HL-60 (cell line): Measurements from ENCODE around the gene GHRL.

Experiments used
- DNase-seq, 2 experiments: peaks; one replicate each; pipeline ENCODE4 v3.0.0-alpha.2; 2010 to 2020; ENCODE audit warnings: low read depth in 1 of 2, low spot score in 1 of 2
- H3K27ac ChIP-seq: fragments of 250-450 bp; sonication (Bioruptor Pico); replicated peaks from 2 replicates; pipeline ENCODE4 v1.5.1; 2020; ENCODE audit warnings: mild to moderate bottlenecking, moderate library complexity
- H3K27me3 ChIP-seq: fragments of 250-450 bp; sonication (Bioruptor Pico); 2 replicates; pipeline ENCODE4 v1.5.1; 2021; ENCODE audit warnings: mild to moderate bottlenecking, moderate library complexity; ENCODE audit not compliant: insufficient read depth, poor library complexity, severe bottlenecking
- H3K4me3 ChIP-seq: replicated peaks from 2 replicates; pipeline ENCODE4 v1.5.1; 2011; ENCODE audit warnings: mild to moderate bottlenecking, control low read depth, low read length; ENCODE audit not compliant: insufficient read depth
- CTCF ChIP-seq: IDR thresholded peaks from one replicate; pipeline ENCODE4 v1.5.1; 2011; ENCODE audit warnings: low read length, control low read depth, inconsistent platforms; ENCODE audit not compliant: insufficient read depth
- GABPA ChIP-seq: IDR thresholded peaks from 2 replicates; pipeline ENCODE4 v1.6.1; 2012; ENCODE audit warnings: low read depth
- POLR2AphosphoS5 ChIP-seq: IDR thresholded peaks from 2 replicates; pipeline ENCODE4 v1.6.1; 2012; ENCODE audit warnings: low read depth
- REST ChIP-seq: IDR thresholded peaks from 2 replicates; pipeline ENCODE4 v1.6.1; 2012; ENCODE audit warnings: low read depth; ENCODE audit not compliant: insufficient replicate concordance
- SPI1 ChIP-seq: IDR thresholded peaks from 2 replicates; pipeline ENCODE4 v1.6.1; 2012; ENCODE audit warnings: low read depth, mild to moderate bottlenecking, borderline replicate concordance

GHRL gene

DNA sequence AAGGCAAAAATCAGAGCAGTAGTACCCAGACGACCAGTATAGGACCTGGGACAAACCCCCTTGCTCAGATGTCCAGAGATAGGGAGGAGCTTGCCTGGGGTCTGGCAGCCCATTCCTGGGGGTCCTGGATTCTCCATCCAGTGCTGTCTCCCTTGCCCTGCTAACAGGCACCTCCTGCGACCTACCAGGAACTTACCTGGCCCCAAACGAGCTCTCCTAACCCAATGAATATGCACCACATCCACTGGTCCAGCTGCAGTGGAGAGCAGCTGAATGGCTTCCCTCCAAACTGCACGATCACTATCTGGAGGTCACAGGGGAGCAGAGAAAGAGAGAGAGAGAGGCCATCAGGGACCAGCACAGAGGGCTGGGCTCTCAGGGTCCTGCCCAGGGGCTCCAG lies 47.3 kb upstream of the GHRL start:
- DNase-seq = no peak
- TF ChIP-seq POLR2AphosphoS5 (no peak), REST (no peak), CTCF (no peak), SPI1 (no peak), GABPA (no peak)
- Histone ChIP-seq H3K27me3 (no peaks in the 10 kb centered on the region), H3K4me3 (no peak overlapping the region), H3K27ac (no peak overlapping the region)

- H3K27ac ChIP-seq = no peak overlapping the region
- TF ChIP-seq CTCF = no peak
- no peak for TF ChIP-seq POLR2AphosphoS5
Observed at GRCh38 chr3:10339376-10339955, 46.7 kb upstream of the GHRL start.

GRCh38 chr3:10338591-10339353 lies 46.0 kb upstream of the GHRL start:
- H3K4me3 ChIP-seq = no peak overlapping the region
- no peaks in the 10 kb centered on the region for H3K27me3 ChIP-seq
- DNase-seq = no peak
- no peak overlapping the region for H3K27ac ChIP-seq
- no peak for TF ChIP-seq CTCF
- no peak for TF ChIP-seq GABPA

More at GRCh38 chr3:10339376-10339955, 46.7 kb upstream of the GHRL start:
- no peaks in the 10 kb centered on the region for H3K27me3 ChIP-seq
- no peak for DNase-seq
- no peak overlapping the region for H3K4me3 ChIP-seq

DNA sequence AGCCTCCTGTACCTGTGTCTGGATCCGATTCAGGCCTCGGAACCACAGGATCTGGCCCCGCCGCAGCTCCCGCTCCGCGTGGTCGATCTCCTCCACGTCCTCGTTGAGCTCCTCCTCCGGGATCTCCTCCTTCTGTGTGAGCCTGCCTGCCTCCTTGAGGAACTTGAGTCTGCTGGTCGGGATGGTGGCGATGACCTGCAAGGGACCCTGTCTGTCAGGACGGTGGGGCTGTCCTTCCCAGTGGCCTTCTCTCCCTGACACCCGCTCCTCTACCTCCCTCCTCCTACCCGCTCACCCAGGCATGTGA lies 45.4 kb upstream of the GHRL start:
- no peak overlapping the region for H3K4me3 ChIP-seq
- H3K27me3 ChIP-seq = no peaks in the 10 kb centered on the region
- no peak overlapping the region for H3K27ac ChIP-seq
- DNase-seq = no peak
- TF ChIP-seq POLR2AphosphoS5 (no peak), SPI1 (no peak), REST (no peak), CTCF (no peak), GABPA (no peak)
